Esophagus squamous epithelium (tissue), 4 donors: ENCODE measurements around the gene OLFM2.

ENCODE experiments used
- CTCF ChIP-seq, 6 experiments: fragments of 450-650 bp in 4 of 6; fragments of 200-600 bp in 2 of 6; sonication (generic) in 2 of 6; IDR thresholded peaks; one replicate each; pipeline ENCODE4 v1.5.1; 2016 to 2019; ENCODE audit warnings: antibody characterized with exemption in 6 of 6, mild to moderate bottlenecking in 4 of 6, moderate library complexity in 4 of 6
- POLR2A ChIP-seq, 4 donors: fragments of 450-650 bp; IDR thresholded peaks; one replicate each; pipeline ENCODE4 v1.6.1; 2017; ENCODE audit warnings: antibody characterized with exemption in 4 of 4, mild to moderate bottlenecking in 4 of 4, moderate library complexity in 3 of 4

DNA sequence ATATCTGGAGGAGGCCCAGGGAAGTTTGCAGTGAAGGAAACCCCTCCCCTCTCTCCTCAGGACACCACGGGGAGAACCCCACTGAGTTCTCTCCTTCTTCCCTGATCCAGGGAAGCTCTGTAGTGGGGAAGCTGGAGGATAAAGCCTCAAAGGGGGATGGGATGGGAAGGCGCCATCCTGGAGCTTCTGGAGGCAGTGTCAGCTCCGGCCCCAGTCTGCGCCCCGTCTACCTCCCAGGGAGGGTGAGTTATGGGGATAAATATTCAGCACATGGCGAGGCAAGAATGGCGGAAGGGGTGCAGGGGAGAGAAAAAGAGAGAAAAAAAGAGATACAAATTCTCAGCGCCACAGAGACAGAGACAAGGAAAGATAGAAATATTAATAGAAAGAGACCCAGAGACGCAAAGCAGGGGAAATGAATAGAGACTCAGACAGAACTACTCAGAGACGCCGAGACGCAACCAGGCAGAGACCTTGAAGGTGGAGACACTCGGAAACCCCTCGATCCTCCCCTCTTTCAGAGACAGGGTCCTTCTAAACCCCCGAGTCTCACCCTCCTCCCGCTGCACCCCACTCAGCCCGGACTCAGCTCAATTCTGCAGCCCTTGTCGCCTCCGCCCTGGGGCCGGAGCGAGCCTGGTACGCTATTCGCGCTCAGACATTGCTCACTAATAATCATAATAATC lies 23.6 kb downstream of the OLFM2 start:
- TF ChIP-seq POLR2A (IDR thresholded peaks at IDR 0.05) (no peak), CTCF (IDR thresholded peaks at IDR 0.05) (no peak)
